PC-3 (cell line): ENCODE data around the gene MAMDC2.
"Not testable (repeated sequence)": the region's sequence is repeated elsewhere in the genome, so short reads cannot be mapped to it uniquely, and the experiment has no call there.

Experiments
- EZH2phosphoT487 ChIP-seq: fragments of 300-600 bp; sonication (generic); IDR thresholded peaks from 2 replicates; pipeline ENCODE4 v1.6.1; 2018; ENCODE audit warnings: mild to moderate bottlenecking, antibody characterized with exemption, low read length, borderline replicate concordance
- TF ChIP-seq, protein P1 (sequence below): fragments of 300-600 bp; sonication (generic); conservative IDR thresholded peaks from 2 replicates; pipeline ENCODE4 v1.5.1; 2017; ENCODE audit warnings: antibody characterized with exemption, low read depth, mild to moderate bottlenecking, low read length

DNA sequence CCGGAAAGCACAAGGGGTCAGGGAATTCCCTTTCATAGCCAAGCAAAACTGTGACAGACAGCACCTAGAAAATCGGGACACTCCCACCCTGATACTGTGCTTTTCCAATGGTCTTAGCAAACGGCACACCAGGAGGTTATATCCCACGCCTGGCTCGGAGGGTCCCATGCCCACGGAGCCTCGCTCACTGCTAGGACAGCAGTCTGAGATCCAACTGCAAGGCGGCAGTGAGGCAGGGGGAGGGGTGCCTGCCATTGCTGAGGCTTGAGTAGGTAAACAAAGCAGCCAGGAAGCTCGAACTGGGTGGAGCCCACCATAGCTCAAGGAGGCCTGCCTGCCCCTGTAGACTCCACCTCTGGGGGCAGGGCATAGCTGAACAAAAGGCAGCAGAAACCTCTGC lies 190.6 kb downstream of the MAMDC2 start:
- TF ChIP-seq, protein P1, sequence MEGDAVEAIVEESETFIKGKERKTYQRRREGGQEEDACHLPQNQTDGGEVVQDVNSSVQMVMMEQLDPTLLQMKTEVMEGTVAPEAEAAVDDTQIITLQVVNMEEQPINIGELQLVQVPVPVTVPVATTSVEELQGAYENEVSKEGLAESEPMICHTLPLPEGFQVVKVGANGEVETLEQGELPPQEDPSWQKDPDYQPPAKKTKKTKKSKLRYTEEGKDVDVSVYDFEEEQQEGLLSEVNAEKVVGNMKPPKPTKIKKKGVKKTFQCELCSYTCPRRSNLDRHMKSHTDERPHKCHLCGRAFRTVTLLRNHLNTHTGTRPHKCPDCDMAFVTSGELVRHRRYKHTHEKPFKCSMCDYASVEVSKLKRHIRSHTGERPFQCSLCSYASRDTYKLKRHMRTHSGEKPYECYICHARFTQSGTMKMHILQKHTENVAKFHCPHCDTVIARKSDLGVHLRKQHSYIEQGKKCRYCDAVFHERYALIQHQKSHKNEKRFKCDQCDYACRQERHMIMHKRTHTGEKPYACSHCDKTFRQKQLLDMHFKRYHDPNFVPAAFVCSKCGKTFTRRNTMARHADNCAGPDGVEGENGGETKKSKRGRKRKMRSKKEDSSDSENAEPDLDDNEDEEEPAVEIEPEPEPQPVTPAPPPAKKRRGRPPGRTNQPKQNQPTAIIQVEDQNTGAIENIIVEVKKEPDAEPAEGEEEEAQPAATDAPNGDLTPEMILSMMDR: not testable (repeated sequence)
- TF ChIP-seq EZH2phosphoT487: not testable (repeated sequence)
